KOPT-K1 (cell line): ENCODE measurements around the gene SDC3.

Source experiments
- H3K27ac ChIP-seq: fragments of 200-600 bp; sonication (generic); 2 replicates; pipeline ENCODE4 v1.5.1; 2016; ENCODE audit warnings: antibody characterized with exemption, mild to moderate bottlenecking, low read depth, low read length; ENCODE audit not compliant: poor library complexity, severe bottlenecking
- H3K36me3 ChIP-seq: fragments of 200-600 bp; sonication (generic); 2 replicates; pipeline ENCODE4 v1.5.1; 2017; ENCODE audit warnings: antibody characterized with exemption, mild to moderate bottlenecking, low read length, moderate library complexity; ENCODE audit not compliant: insufficient read depth
- H3K9me3 ChIP-seq: fragments of 200-600 bp; sonication (generic); 2 replicates; pipeline ENCODE4 v1.5.1; 2017; ENCODE audit warnings: antibody characterized with exemption, low read length, mild to moderate bottlenecking; ENCODE audit not compliant: insufficient read depth, poor library complexity, severe bottlenecking

Gene SDC3

DNA sequence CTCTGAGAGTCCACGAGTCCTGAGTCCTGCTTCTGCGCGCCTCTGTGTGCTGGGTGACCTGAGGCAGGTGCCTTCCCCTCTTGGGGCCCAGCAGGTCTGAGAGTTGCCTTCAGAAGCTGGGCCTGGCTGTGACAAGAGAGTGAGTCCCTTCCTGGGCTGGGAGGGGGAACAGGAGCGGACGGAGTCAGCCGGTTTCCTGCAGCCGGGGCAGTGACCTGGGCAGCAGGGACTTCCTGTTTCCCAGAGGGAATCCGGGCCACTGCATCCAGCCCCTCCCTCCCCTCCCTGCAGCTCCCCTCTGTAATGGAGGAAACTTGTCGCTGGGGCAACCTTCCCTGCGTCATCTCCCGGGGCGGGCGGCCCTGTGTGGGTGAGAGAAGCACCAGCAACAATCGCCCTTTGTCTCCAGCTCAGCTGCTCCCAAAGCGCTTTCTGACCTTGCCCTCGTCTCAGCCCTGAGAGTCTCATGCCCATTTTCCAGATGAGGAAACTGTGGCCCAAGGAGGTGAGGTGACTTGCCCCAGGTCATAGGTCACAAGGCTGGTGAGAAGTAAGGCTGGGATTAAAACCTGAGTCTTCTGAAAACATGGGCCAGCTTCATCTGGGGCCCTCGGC, 61.1 kb downstream of the SDC3 start:
- Histone ChIP-seq H3K9me3 (no peaks in the 10 kb centered on the region), H3K27ac (no peak overlapping the region), H3K36me3 (no peaks in the 10 kb centered on the region)

DNA sequence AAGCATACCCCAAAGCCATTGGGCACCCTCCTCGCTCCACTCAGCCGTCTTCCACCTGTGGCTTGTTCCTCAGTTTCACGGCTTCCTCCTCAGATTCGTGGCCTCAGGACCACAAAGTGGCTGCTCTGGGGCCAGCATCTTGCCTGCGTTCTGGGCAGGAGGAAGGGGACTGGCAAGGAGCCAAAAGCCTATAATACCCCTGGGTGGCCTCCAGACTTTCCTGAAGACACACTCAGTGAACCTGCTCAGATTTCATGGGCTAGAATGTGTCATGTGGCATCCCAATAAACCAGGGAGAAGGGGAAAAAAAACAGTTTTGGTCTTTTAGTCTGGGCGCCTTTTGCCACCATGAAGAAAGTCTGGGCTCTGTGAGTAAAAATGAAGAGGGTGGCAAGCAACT, 62.0 kb downstream of the SDC3 start:
- no peaks in the 10 kb centered on the region for H3K36me3 ChIP-seq
- no peak overlapping the region for H3K27ac ChIP-seq
- H3K9me3 ChIP-seq = no peaks in the 10 kb centered on the region

DNA sequence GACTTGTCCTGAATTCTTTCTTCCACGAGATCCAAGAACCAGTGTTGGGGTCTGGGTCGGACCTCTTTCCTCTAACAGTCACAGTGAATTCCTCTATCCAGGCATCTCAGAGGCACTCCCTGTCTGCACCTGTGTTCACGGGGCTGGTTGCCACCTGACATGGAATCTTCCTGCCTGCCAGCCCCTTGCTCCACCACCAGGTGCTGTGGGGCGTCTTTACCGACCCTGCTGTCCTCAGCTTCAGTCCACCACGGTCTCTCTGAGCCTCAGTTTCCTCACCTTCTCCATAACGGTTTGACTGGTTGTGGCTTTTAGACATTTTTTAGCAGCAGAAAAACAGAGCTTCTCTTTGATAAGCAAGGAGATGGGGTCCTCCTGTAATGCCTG, 62.7 kb downstream of the SDC3 start:
- H3K36me3 ChIP-seq = no peaks in the 10 kb centered on the region
- no peaks in the 10 kb centered on the region for H3K9me3 ChIP-seq
- no peak overlapping the region for H3K27ac ChIP-seq

DNA sequence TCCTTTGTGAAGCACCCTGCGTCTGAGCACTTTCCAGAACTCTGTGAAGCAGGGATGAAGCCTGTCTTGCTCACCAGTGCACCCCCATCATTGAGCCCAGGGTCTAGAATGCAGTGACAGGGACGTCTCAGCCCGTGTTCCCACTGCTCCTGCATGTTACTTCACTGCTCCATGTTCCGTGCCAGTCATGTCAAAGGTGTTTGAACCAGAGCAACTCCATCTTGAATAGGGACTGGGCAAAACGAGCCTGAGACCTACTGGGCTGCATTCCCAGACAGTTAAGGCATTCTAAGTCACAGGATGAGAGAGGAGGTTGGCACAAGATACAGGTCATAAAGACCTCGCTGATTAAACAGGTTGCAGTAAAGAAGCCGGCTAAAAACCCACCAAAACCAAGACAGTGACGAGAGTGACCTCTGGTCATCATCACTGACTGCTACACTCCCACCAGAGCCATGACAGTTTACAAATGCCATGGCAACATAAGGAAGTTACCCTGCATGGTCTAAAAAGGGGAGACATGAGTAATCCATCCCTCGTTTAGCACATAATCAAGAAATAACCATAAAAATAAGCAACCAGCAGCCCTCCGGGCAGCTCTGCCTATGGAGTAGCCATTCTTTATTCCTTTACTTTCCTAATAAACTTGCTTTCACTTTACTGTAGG, 63.2 kb downstream of the SDC3 start:
- H3K27ac ChIP-seq = no peak overlapping the region
- no peaks in the 10 kb centered on the region for H3K9me3 ChIP-seq
- no peaks in the 10 kb centered on the region for H3K36me3 ChIP-seq

DNA sequence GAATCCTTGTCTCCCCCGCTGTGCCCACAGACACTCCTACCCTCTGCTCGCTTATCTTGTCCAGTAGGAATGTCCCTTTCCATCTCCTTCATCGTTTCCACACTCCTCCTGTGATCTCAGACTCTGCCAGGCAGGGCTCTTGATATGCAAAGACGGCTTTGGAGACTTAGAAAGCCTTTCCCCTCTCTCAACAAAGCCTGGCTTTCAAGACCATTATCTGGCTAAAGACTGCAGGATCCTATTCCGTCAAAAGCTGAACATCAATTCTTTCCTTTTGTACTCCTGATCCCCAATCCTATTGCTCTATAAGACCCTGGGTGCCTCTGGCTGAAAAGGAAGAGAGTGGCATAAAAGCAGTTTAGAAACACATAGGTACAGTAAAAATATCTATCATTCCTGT, 63.9 kb downstream of the SDC3 start:
- no peaks in the 10 kb centered on the region for H3K9me3 ChIP-seq
- no peaks in the 10 kb centered on the region for H3K36me3 ChIP-seq
- no peak overlapping the region for H3K27ac ChIP-seq

DNA sequence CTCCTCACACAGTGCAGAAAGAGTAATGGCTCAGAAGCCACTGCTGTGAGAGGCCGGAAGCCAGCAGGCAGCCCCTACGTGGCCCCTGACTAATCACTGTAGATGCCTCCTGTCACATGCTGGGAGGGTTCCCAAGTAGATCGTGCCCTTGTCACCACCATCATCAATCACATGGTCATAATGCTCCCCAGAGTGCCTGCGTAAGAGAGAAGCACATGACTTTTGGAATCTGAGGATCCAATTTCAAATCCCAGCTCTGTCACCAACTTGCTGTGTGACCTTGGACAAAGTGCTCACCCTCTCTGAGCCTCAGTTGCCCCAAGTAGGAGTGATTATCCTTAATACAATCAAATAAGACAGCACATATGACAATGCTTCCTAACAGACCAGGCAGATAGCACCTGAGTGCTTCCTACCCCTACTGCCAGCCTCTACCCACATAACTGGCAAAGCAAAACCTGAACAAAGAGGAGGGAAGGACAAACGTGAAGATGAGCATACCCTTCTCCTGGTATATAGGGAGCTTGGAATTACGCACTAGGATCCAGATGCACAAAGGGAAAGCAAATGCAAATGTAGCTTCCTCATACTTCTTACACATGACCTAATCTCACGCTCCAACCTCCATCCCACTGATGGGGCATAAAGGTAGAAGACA, 65.7 kb downstream of the SDC3 start:
- no peaks in the 10 kb centered on the region for H3K9me3 ChIP-seq
- H3K27ac ChIP-seq = no peak overlapping the region
- H3K36me3 ChIP-seq = no peaks in the 10 kb centered on the region

DNA sequence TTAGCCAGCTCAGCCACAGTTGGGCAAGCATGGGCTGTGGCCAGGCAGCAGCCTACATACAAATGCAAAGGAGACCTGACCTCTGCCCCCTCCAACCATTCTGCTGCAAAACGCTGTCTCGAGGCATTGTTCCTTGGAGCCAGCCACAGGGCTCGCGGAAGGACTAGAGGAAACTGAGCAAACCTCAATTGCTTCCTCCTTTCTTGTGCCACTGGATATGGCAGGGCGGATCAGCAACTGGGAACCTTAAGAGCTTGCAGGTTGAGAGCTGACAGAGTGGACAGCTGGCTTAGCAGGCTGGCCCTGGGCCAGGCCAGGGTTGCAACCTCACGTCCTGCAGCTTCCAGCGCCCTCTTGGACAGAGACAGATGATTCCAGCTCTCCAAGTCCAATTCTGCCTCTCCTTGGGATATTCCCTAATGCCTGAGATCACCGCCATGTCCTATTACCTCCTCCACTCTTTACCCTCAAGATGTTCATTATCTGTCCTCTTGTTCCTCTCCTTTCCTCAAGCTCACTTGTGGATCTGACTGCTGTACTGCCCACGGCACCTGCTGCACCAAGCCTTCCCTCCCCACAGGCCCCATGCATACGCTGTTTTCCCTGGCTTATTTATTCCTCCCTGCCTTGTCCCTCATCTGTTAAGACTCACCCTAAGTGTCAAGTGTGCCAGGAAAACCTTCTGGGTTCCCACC, 67.5 kb downstream of the SDC3 start:
- Histone ChIP-seq H3K9me3 (no peaks in the 10 kb centered on the region), H3K27ac (no peak overlapping the region), H3K36me3 (no peaks in the 10 kb centered on the region)

DNA sequence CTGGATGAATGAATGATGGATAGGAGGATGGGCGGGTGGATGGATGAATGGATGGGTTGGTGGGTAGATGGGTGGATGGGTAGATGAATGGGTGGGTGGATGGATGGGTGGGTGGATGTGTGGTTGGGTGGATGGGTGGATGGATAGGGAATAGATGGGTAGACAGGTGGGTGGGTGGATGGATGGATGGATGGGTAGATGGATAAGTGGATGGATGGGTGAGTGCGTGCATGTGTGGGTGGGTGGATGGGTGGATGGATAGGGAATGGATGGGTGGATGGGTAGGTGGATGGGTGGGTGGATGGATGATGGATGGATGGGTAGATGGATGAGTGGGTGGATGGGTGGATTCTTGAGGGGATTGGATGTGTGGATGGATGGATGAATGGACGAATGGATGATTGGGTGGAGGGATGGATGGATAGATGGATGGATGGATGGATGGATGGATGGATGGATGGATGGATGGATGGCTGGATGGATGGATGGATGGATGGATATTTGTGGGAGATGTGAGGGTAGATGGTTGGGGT, 68.7 kb downstream of the SDC3 start:
- no peaks in the 10 kb centered on the region for H3K36me3 ChIP-seq
- H3K27ac ChIP-seq = no peak overlapping the region
- no peaks in the 10 kb centered on the region for H3K9me3 ChIP-seq

DNA sequence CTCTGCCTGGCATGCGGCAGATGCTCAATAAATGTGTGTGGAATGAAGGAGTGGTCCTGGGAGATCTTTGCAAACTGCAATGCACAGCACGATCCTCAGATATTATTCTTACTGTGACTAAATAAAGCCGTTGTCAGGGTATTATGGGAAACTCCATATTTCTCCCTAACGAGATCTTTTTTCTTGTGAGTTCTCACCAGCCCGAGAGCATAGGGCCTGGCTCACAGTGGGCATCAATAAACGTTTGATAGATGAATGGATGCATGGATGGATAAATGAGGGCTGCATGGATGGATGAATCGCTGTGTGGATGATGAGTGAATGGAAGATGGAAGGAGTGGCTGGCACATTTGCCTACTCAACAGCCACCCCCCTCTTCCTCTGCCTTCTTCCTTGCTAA, 69.6 kb downstream of the SDC3 start:
- H3K9me3 ChIP-seq = no peaks in the 10 kb centered on the region
- no peak overlapping the region for H3K27ac ChIP-seq
- H3K36me3 ChIP-seq = no peaks in the 10 kb centered on the region

DNA sequence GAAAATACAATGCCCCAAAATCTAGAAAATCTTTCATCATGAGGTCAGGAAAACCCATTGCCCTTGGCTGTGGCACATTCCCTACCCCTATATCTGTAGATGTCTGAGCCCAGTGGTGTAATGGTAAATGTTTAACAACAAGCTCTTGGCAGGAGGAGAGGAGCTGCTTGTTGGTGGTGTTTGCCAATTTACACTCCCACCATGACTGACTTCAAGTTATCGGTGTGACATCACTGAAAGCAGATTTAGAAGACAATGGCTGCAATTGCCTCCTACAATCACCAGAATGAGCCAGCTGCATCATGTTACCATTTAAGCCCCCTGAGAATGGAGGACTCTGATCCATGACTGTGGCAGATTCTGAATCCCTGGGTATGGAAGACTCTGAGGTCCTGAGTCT, 70.9 kb downstream of the SDC3 start:
- H3K27ac ChIP-seq = no peak overlapping the region
- H3K36me3 ChIP-seq = no peaks in the 10 kb centered on the region
- no peaks in the 10 kb centered on the region for H3K9me3 ChIP-seq

DNA sequence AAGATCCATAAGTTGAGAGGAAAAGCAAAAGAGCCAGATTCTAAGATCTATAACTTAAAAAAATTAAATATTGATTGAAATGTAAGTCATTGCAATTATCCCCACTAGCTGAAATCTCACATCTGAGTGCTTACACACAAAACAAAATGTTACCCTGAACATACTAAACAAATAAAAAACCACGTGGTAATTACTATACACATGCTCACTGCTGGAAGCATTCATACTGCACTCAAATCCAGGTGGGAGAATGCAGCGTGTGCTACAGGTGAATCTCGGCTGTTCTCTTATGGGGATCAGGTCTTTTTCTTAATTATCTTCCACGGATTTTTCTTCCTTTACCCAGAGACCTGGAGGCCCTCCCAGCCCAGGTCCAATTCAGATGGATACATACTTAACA, 74.3 kb downstream of the SDC3 start:
- no peak overlapping the region for H3K27ac ChIP-seq
- no peaks in the 10 kb centered on the region for H3K9me3 ChIP-seq
- H3K36me3 ChIP-seq = no peaks in the 10 kb centered on the region

DNA sequence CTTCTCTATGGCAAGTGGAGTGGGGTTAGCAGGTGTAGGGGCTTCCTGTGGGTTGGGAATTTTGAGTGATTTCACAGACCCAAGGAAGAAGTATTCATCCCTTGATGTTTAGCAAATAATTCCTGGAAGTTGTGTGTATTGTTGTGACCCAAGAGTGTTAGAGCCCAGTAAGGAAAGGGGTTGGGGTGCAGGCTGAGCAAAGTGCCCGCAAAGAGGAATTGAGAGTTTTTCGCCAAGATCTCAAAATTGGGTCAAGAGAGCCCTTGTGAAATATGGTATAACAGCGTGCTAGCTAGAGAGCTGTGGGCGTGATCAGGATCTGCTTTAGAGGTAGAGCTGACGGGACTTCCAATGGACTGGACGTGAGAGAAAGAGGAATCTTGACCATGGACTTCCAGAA, 78.0 kb downstream of the SDC3 start:
- no peaks in the 10 kb centered on the region for H3K9me3 ChIP-seq
- no peaks in the 10 kb centered on the region for H3K36me3 ChIP-seq

DNA sequence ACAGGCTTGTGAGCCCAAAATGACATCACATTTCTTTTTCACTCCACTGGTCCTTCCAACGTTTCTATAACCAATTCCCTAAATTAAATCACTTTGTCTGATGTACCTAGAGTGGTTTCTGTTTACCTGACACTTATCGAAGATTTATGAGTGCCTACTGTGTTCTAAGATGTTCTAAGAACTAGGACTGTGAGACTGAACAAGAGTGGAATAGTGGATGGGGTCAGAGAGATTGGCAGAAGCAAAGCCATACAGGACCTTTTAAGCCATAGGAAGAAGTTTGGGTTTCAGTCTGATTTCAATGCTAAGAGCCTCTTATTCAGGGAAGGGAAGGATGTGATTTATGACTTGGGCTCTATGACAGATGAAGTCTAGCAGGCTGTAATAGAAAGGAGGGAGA, 78.7 kb downstream of the SDC3 start:
- Histone ChIP-seq H3K9me3 (no peaks in the 10 kb centered on the region), H3K36me3 (no peaks in the 10 kb centered on the region), H3K27ac (no peak overlapping the region)

More for the DNA sequence above, 78.0 kb downstream of the SDC3 start:
- no peak overlapping the region for H3K27ac ChIP-seq

DNA sequence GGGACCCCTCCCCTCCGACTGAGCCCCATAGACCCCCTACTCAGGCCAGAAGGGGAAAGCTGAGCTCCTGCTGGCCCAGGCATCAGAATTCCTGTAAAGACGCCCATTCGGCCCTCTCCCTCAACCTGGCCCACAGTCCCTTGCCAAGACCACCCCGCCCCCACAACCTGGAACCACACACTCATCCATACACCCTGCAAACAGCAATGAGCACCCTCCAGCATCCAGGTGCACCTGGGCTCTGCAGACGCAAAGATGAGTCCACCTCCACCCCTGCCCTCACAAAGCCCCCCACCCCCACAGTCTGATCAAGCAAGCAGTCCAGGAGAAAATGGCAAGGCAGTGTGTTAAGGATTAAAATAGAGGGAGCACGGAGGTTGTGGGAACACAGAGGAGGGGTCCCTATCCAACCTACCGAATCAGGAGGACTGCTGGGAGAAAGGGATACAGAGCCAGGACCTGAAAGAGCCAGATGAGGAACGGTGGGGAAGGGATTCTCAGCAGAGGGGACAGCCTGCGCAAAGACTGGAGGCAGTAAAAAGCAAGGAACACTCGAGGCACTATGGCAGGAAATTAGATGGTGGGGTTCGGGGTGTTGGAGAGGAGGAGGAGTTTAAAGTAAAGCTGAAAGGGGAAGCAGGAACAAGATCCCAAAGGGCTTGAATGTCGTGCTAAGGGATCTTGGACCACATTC, 83.7 kb downstream of the SDC3 start:
- H3K27ac ChIP-seq = no peak overlapping the region
- no peaks in the 10 kb centered on the region for H3K36me3 ChIP-seq
- no peaks in the 10 kb centered on the region for H3K9me3 ChIP-seq
